GM23338 (cell line): Measurements from ENCODE around the gene GFRA1. TPM values are rescaled to one million over a fixed set of nuclear protein-coding genes. Genes with fewer than 3 reads are reported as not detected.
"Not testable (repeated sequence)": the region's sequence is repeated elsewhere in the genome, so short reads cannot be mapped to it uniquely, and the experiment has no call there.

ENCODE experiments used
- ATAC-seq: fragments of 200-7000 bp; cut with Tn5 transposase; 3 replicates; pipeline ENCODE4 v1.9.1; 2020
- DNase-seq: peaks from one replicate; pipeline ENCODE4 v3.0.0-alpha.2; 2015; ENCODE audit warnings: low spot score
- H2AFZ ChIP-seq: fragments of 200-600 bp; sonication (generic); 2 replicates; pipeline ENCODE4 v1.8.0; 2016; ENCODE audit warnings: antibody characterized with exemption, mild to moderate bottlenecking, moderate library complexity
- H3F3A ChIP-seq: fragments of 200-600 bp; sonication (generic); replicated peaks from 2 replicates; pipeline ENCODE4 v1.8.0; 2017; ENCODE audit warnings: antibody characterized with exemption, mixed run types, low read depth
- H3K27ac ChIP-seq: fragments of 200-600 bp; sonication (generic); 2 replicates; pipeline ENCODE4 v1.6.1; 2016; ENCODE audit warnings: low read depth
- H3K27me3 ChIP-seq: fragments of 200-600 bp; sonication (generic); 2 replicates; pipeline ENCODE4 v1.8.0; 2016; ENCODE audit warnings: mild to moderate bottlenecking, mixed run types, moderate library complexity; ENCODE audit not compliant: insufficient read depth
- H3K36me3 ChIP-seq: fragments of 200-600 bp; sonication (generic); 2 replicates; pipeline ENCODE4 v1.8.0; 2016; ENCODE audit warnings: mild to moderate bottlenecking; ENCODE audit not compliant: insufficient read depth
- H3K4me1 ChIP-seq: fragments of 200-600 bp; sonication (generic); 2 replicates; pipeline ENCODE4 v1.8.0; 2016; ENCODE audit warnings: mild to moderate bottlenecking, moderate library complexity; ENCODE audit not compliant: insufficient read depth
- H3K4me2 ChIP-seq: fragments of 200-600 bp; sonication (generic); 2 replicates; pipeline ENCODE4 v1.7.1; 2017; ENCODE audit warnings: mixed run types
- H3K4me3 ChIP-seq: fragments of 200-600 bp; sonication (generic); 2 replicates; pipeline ENCODE4 v1.6.1; 2016; ENCODE audit warnings: mixed run types
- H3K79me2 ChIP-seq: fragments of 200-600 bp; sonication (generic); replicated peaks from 2 replicates; pipeline ENCODE4 v1.8.0; 2017; ENCODE audit warnings: mild to moderate bottlenecking; ENCODE audit not compliant: insufficient read depth
- H3K9me2 ChIP-seq: fragments of 200-600 bp; sonication (generic); 2 replicates; pipeline ENCODE4 v1.8.0; 2017; ENCODE audit not compliant: insufficient read depth
- H4K20me1 ChIP-seq: fragments of 200-600 bp; sonication (generic); replicated peaks from 2 replicates; pipeline ENCODE4 v1.8.0; 2017; ENCODE audit warnings: mild to moderate bottlenecking; ENCODE audit not compliant: insufficient read depth
- H3K27ac Mint-ChIP-seq: 2 replicates; pipeline ENCODE4 v1.8.0; 2020; ENCODE audit warnings: inconsistent platforms, mild to moderate bottlenecking, moderate library complexity, mixed read lengths
- H3K27me3 Mint-ChIP-seq: 3 replicates; pipeline ENCODE4 v1.8.0; 2022; ENCODE audit warnings: low read depth, mild to moderate bottlenecking, moderate library complexity, mixed read lengths, inconsistent platforms; ENCODE audit not compliant: insufficient read depth, poor library complexity
- H3K36me3 Mint-ChIP-seq: 3 replicates; pipeline ENCODE4 v1.8.0; 2021; ENCODE audit warnings: low read depth, mild to moderate bottlenecking, inconsistent platforms, moderate library complexity, mixed read lengths
- H3K4me1 Mint-ChIP-seq: 3 replicates; pipeline ENCODE4 v1.8.0; 2020; ENCODE audit warnings: mild to moderate bottlenecking, inconsistent platforms, mixed read lengths
- H3K4me3 Mint-ChIP-seq: 3 replicates; pipeline ENCODE4 v1.8.0; 2021; ENCODE audit warnings: moderate library complexity, mild to moderate bottlenecking, inconsistent platforms, mixed read lengths
- H3K9me3 Mint-ChIP-seq: 3 replicates; pipeline ENCODE4 v1.8.0; 2020; ENCODE audit warnings: moderate library complexity, mild to moderate bottlenecking, inconsistent platforms, mixed read lengths
- CREB1 ChIP-seq: fragments of 250-450 bp; sonication (Bioruptor Pico); IDR thresholded peaks from 2 replicates; pipeline ENCODE4 v1.5.0; 2020; ENCODE audit warnings: low read depth, mild to moderate bottlenecking, moderate library complexity
- ETS1 ChIP-seq: IDR thresholded peaks from 2 replicates; pipeline ENCODE4 v1.6.1; 2016; ENCODE audit warnings: antibody characterized with exemption
- EZH2 ChIP-seq: fragments of 200-600 bp; sonication (generic); IDR thresholded peaks from one replicate; pipeline ENCODE4 v1.8.0; 2017; ENCODE audit warnings: antibody characterized with exemption, mild to moderate bottlenecking, low read depth; ENCODE audit not compliant: unreplicated experiment
- EZH2phosphoT487 ChIP-seq: fragments of 200-600 bp; sonication (generic); IDR thresholded peaks from one replicate; pipeline ENCODE4 v1.8.1; 2018; ENCODE audit warnings: antibody characterized with exemption; ENCODE audit not compliant: unreplicated experiment
- JUNB ChIP-seq: IDR thresholded peaks from one replicate; pipeline ENCODE4 v1.6.1; 2016; ENCODE audit warnings: antibody characterized with exemption; ENCODE audit not compliant: unreplicated experiment
- NANOG ChIP-seq: IDR thresholded peaks from 2 replicates; pipeline ENCODE4 v1.6.1; 2016; ENCODE audit warnings: antibody characterized with exemption, borderline replicate concordance
- POLR2AphosphoS5 ChIP-seq: IDR thresholded peaks from 2 replicates; pipeline ENCODE4 v1.6.1; 2016; ENCODE audit warnings: antibody characterized with exemption, low read depth
- REST ChIP-seq: IDR thresholded peaks from one replicate; pipeline ENCODE4 v1.6.1; 2018; ENCODE audit warnings: antibody characterized with exemption; ENCODE audit not compliant: unreplicated experiment
- STAT1 ChIP-seq: IDR thresholded peaks from one replicate; pipeline ENCODE4 v1.6.1; 2016; ENCODE audit warnings: antibody characterized with exemption; ENCODE audit not compliant: unreplicated experiment
- ZNF114 ChIP-seq: fragments of 250-450 bp; sonication (Bioruptor Pico); IDR thresholded peaks from 2 replicates; pipeline ENCODE4 v1.5.0; 2020; ENCODE audit warnings: mild to moderate bottlenecking, moderate library complexity
- ZNF331 ChIP-seq: fragments of 250-450 bp; sonication (Bioruptor Pico); IDR thresholded peaks from 2 replicates; pipeline ENCODE4 v1.5.0; 2020; ENCODE audit warnings: low read depth, mild to moderate bottlenecking, moderate library complexity
- polyA plus RNA-seq: library from polyadenylated mRNA; unstranded; fragments of >200 nt; fragmentation: Nextera tagmentation; extraction: Ambion mirVana; gene quantifications from 2 replicates; pipeline ENCODE4 v1.2.1, GENCODE V29; 2016
- total RNA-seq: library from RNA; depleted of rRNA; stranded (reverse); fragments of >200 nt; shearing (Covaris generic); gene quantifications from 2 replicates; pipeline ENCODE4 v1.2.3, GENCODE V29; 2014

Gene GFRA1
- total and polyA plus RNA-seq, 2 experiments from 2014 or later = 1.4 to 2.8 TPM

DNA sequence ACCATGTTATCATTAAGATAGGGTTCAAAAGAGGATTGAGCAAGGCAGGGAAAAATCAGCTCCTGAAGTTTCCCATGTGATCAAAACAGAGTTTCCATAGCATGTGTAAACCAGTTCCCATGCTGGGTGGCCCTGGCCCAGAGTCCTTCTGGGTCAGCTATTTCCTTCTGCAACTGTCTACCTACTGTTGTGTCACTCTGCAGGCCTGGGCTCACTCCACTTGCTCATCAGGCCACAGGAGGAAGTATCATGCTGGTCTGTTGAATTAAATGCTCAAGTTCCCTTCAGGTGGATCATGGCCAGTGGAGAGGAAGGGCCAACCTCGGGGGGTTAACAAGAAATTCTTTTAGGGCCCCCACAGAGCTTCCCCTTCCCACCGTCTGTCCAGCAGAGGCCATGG, 104.7 kb downstream of the GFRA1 start (continued):
- TF ChIP-seq REST (no peak), ETS1 (no peak), ZNF331 (CRISPR knock-in tag) (no peak), JUNB (no peak), STAT1 (no peak), POLR2AphosphoS5 (no peak)

GRCh38 chr10:116165941-116166340, 107.1 kb downstream of the GFRA1 start:
- not testable (repeated sequence) for H3K27ac Mint-ChIP-seq, H3K4me2 ChIP-seq, DNase-seq, H3K79me2 ChIP-seq, H3K9me2 ChIP-seq, H3K4me1 ChIP-seq, H3K4me3 ChIP-seq, H3K27ac ChIP-seq, H3K36me3 ChIP-seq, H3K27me3 Mint-ChIP-seq, H3K36me3 Mint-ChIP-seq, H2AFZ ChIP-seq, H3K27me3 ChIP-seq, ATAC-seq, H3F3A ChIP-seq, H4K20me1 ChIP-seq, H3K4me3 Mint-ChIP-seq
- Mint-ChIP-seq H3K9me3 (peaks cover 18% of the 10 kb centered on the region; the same call in 2 of the 3 replicates), H3K4me1 (peaks cover 13% of the 10 kb centered on the region)

DNA sequence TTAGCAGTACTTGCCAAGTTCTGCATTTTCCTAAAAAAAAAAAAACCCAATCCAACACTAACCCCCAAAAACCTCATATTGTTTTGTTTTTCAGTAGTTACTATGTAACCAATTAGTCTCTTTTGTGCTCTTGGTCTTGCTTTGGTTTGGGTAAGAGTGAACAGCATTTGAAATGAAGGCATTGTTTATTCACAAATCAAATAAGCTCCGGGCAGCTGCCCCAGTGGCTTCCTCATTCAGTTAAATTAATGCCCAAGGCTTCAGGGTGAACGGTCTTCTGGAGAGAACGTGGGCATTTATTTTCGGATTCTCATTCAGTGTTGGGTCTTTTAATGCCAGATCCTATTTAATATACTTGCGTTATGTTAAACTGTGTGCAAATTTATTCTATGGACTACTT, 108.7 kb downstream of the GFRA1 start:
- Histone ChIP-seq H4K20me1 (no peaks in the 10 kb centered on the region), H3K36me3 (peaks cover 2% of the 10 kb centered on the region; the same call in 1 of the 2 replicates), H2AFZ (no peak overlapping the region), H3K27me3 (no peaks in the 10 kb centered on the region), H3K4me2 (no peak overlapping the region), H3K9me2 (peaks cover 13% of the 10 kb centered on the region; the same call in 1 of the 2 replicates), H3K4me3 (no peak overlapping the region), H3K79me2 (no peaks in the 10 kb centered on the region), H3K27ac (no peak overlapping the region), H3K4me1 (no peaks in the 10 kb centered on the region), H3F3A (no peaks in the 10 kb centered on the region)
- H3K4me3 Mint-ChIP-seq = no peak overlapping the region
- ATAC-seq (no peak), DNase-seq (no peak)
- peaks cover 14% of the 10 kb centered on the region; the same call in 2 of the 3 replicates for H3K9me3 Mint-ChIP-seq
- H3K4me1 Mint-ChIP-seq = peaks cover 5% of the 10 kb centered on the region
- no peaks in the 10 kb centered on the region for H3K27me3 Mint-ChIP-seq
- H3K27ac Mint-ChIP-seq = no peak overlapping the region
- peaks cover 4% of the 10 kb centered on the region; the same call in 2 of the 3 replicates for H3K36me3 Mint-ChIP-seq
- TF ChIP-seq ETS1 (no peak), REST (no peak), ZNF114 (CRISPR knock-in tag) (no peak), CREB1 (no peak), ZNF331 (CRISPR knock-in tag) (no peak), STAT1 (no peak), EZH2phosphoT487 (no peak), EZH2 (no peak), NANOG (no peak)
